ENCODE data around the gene UBE3B. TPM values are rescaled to one million over a fixed set of nuclear protein-coding genes. Genes with fewer than 3 reads are reported as not detected.

UBE3B gene
- total RNA-seq, 1 experiment from 2014 or later: 38.4 TPM

- CTCF ChIA-PET: no interaction called here
- no peaks in the 10 kb centered on the region for H3K9me3 Mint-ChIP-seq (ENCODE audit: unreplicated experiment)
- no peak for DNase-seq
These were observed 47.2 kb upstream of the UBE3B start for GRCh38 chr12:109430244-109430643.

DNA sequence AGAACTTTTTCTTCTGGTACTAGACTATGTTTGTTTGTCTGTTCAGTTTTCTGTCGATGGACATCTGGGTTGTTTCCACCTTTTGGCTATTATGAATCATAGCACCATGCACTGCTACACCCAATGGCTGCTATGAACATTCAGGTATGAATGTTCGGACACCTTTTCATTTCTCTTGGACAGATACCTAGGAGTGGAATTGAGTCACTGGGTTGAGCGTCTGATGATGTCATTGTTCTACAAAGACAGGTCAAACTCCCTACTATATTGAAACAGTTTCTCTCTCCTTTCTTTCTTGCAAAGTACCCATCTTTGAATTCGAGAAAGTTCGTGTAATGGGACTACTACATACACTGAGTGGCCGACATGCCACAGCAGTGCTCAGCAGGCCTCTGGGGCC, 45.0 kb upstream of the UBE3B start:
- Mint-ChIP-seq H3K4me1 (ENCODE audit: low read depth, unreplicated experiment) (no peaks in the 10 kb centered on the region), H3K27me3 (ENCODE audit: insufficient read depth, unreplicated experiment) (no peaks in the 10 kb centered on the region), H3K27ac (ENCODE audit: unreplicated experiment) (no peak overlapping the region), H3K9me3 (ENCODE audit: unreplicated experiment) (no peaks in the 10 kb centered on the region), H3K4me3 (ENCODE audit: unreplicated experiment) (no peak overlapping the region), H3K36me3 (ENCODE audit: insufficient read depth, unreplicated experiment) (no peaks in the 10 kb centered on the region)
- Histone ChIP-seq H3K27me3 (replicated peaks; ENCODE audit: control insufficient read depth, insufficient read depth, low read length) (no peaks in the 10 kb centered on the region), H3K36me3 (ENCODE audit: control insufficient read depth, insufficient read depth, low read length) (no peaks in the 10 kb centered on the region), H3K4me1 (no peaks in the 10 kb centered on the region), H3K9me3 (no peaks in the 10 kb centered on the region), H3K4me3 (ENCODE audit: low read depth, low read length) (no peak overlapping the region)
- TF ChIP-seq, protein P1, sequence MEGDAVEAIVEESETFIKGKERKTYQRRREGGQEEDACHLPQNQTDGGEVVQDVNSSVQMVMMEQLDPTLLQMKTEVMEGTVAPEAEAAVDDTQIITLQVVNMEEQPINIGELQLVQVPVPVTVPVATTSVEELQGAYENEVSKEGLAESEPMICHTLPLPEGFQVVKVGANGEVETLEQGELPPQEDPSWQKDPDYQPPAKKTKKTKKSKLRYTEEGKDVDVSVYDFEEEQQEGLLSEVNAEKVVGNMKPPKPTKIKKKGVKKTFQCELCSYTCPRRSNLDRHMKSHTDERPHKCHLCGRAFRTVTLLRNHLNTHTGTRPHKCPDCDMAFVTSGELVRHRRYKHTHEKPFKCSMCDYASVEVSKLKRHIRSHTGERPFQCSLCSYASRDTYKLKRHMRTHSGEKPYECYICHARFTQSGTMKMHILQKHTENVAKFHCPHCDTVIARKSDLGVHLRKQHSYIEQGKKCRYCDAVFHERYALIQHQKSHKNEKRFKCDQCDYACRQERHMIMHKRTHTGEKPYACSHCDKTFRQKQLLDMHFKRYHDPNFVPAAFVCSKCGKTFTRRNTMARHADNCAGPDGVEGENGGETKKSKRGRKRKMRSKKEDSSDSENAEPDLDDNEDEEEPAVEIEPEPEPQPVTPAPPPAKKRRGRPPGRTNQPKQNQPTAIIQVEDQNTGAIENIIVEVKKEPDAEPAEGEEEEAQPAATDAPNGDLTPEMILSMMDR (IDR thresholded peaks at IDR 0.05; ENCODE audit: insufficient read depth in 1 of 2, low read depth in 1 of 2, low read length in 1 of 2, severe bottlenecking in 1 of 2, unreplicated experiment in 1 of 2): no peak
- ChIA-PET POLR2A (interaction anchor here (1.0 kb wide), 1 partner anchor 45 kb away, joined by 4 read pairs; the partner anchor contains the start of genes KCTD10 and UBE3B), CTCF (interaction anchor here (0.6 to 2.2 kb wide), 10 partner anchors 11 to 872 kb away, joined by 3 to 12 read pairs (median 3); no protein-coding TSS in a partner anchor)
- intact Hi-C loops (cut with micrococcal nuclease; ENCODE audit: unreplicated experiment): loop anchor here (1.0 to 5.0 kb wide), 2 partner anchors 29 to 45 kb away; partner anchors contain the start of genes KCTD10 and UBE3B
- BruUV-seq (replicated peaks): no TSS peak
- DNase-seq: no peak

More at GRCh38 chr12:109430244-109430643, 47.2 kb upstream of the UBE3B start:
- Mint-ChIP-seq H3K27ac (ENCODE audit: unreplicated experiment) (no peak overlapping the region), H3K36me3 (ENCODE audit: insufficient read depth, unreplicated experiment) (no peaks in the 10 kb centered on the region), H3K4me3 (ENCODE audit: unreplicated experiment) (no peak overlapping the region), H3K27me3 (ENCODE audit: insufficient read depth, unreplicated experiment) (no peaks in the 10 kb centered on the region), H3K4me1 (ENCODE audit: low read depth, unreplicated experiment) (no peaks in the 10 kb centered on the region)
- H3K4me3 ChIP-seq (ENCODE audit: low read depth, low read length): no peak overlapping the region
- TF ChIP-seq, protein P1 (IDR thresholded peaks at IDR 0.05; ENCODE audit: insufficient read depth in 1 of 2, low read depth in 1 of 2, low read length in 1 of 2, severe bottlenecking in 1 of 2, unreplicated experiment in 1 of 2): no peak
- POLR2A ChIA-PET: no interaction called here
- H3K4me1 ChIP-seq: no peaks in the 10 kb centered on the region
- no peaks in the 10 kb centered on the region for H3K9me3 ChIP-seq
- intact Hi-C loops (cut with micrococcal nuclease; ENCODE audit: unreplicated experiment): loop anchor here (5.0 kb wide), 1 partner anchor 47 kb away; the partner anchor contains the start of genes KCTD10 and UBE3B
- BruUV-seq (replicated peaks): no TSS peak
- no peaks in the 10 kb centered on the region for H3K36me3 ChIP-seq (ENCODE audit: control insufficient read depth, insufficient read depth, low read length)
- no peaks in the 10 kb centered on the region for H3K27me3 ChIP-seq (replicated peaks; ENCODE audit: control insufficient read depth, insufficient read depth, low read length)

DNA sequence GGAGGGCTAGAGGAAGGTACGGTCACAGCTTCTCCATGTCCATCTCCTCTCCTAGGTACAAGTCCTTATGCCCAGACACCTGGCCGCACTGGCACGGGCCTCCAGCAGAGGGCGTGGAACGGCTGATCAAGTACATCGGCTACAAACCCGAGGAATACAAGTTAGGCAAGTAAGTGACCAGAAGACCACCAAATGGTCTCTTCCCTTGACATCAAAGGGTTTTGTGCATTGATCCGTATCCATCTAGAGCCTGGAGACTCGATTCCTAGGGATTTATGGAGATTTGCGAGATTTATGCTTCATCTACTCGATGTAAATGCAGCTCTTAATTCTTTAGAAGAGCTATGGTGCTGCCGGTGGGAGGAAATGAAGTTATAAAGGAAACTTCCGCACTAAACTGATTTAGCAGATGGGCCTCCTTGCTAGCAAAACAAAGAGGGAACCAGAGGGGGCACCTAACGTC, 44.6 kb upstream of the UBE3B start:
- no peaks in the 10 kb centered on the region for H3K27me3 ChIP-seq (replicated peaks; ENCODE audit: control insufficient read depth, insufficient read depth, low read length)
- H3K4me1 Mint-ChIP-seq (ENCODE audit: low read depth, unreplicated experiment): no peaks in the 10 kb centered on the region
- peak; percentile 89 to 90 for DNase-seq
- H3K9me3 ChIP-seq: no peaks in the 10 kb centered on the region
- ChIA-PET POLR2A (interaction anchor here (1.0 kb wide), 1 partner anchor 44 kb away, joined by 4 read pairs; the partner anchor contains the start of genes KCTD10 and UBE3B), CTCF (interaction anchor here (0.6 to 2.2 kb wide), 11 partner anchors 10 to 416 kb away, joined by 3 to 12 read pairs (median 3); no protein-coding TSS in a partner anchor)
- TF ChIP-seq, protein P1 (IDR thresholded peaks at IDR 0.05; ENCODE audit: insufficient read depth in 1 of 2, low read depth in 1 of 2, low read length in 1 of 2, severe bottlenecking in 1 of 2, unreplicated experiment in 1 of 2): peak; percentile 79 to 94
- no peaks in the 10 kb centered on the region for H3K9me3 Mint-ChIP-seq (ENCODE audit: unreplicated experiment)
- no peaks in the 10 kb centered on the region for H3K27me3 Mint-ChIP-seq (ENCODE audit: insufficient read depth, unreplicated experiment)
- no peak overlapping the region for H3K4me3 ChIP-seq (ENCODE audit: low read depth, low read length)
- no peak overlapping the region for H3K27ac Mint-ChIP-seq (ENCODE audit: unreplicated experiment)
- no peak overlapping the region for H3K4me3 Mint-ChIP-seq (ENCODE audit: unreplicated experiment)
- intact Hi-C loops (cut with micrococcal nuclease; ENCODE audit: unreplicated experiment): loop anchor here (1.0 to 5.0 kb wide), 2 partner anchors 28 to 44 kb away; partner anchors contain the start of genes KCTD10 and UBE3B
- H3K36me3 ChIP-seq (ENCODE audit: control insufficient read depth, insufficient read depth, low read length): no peaks in the 10 kb centered on the region
- H3K36me3 Mint-ChIP-seq (ENCODE audit: insufficient read depth, unreplicated experiment): no peaks in the 10 kb centered on the region
- H3K4me1 ChIP-seq: no peaks in the 10 kb centered on the region
- BruUV-seq (replicated peaks): no TSS peak

Data from Caco-2 (cell line).